Transverse colon (tissue), 4 donors: ENCODE data around the gene TNNC1. TPM values are rescaled to one million over a fixed set of nuclear protein-coding genes. Genes with fewer than 3 reads are reported as not detected.

Experiments
- DNase-seq: peaks from one replicate; pipeline ENCODE4 v3.0.0-alpha.2; 2019
- H3K27ac ChIP-seq, 4 donors: fragments of 200-600 bp; sonication (generic); 2 replicates each; pipeline ENCODE4 v1.5.1; 2016 to 2018; ENCODE audit warnings: inconsistent platforms in 4 of 4
- H3K27me3 ChIP-seq: fragments of 200-600 bp; sonication (generic); 2 replicates; pipeline ENCODE4 v1.5.1; 2017; ENCODE audit warnings: inconsistent platforms
- H3K36me3 ChIP-seq, 4 donors: fragments of 200-600 bp; sonication (generic); 2 replicates each; pipeline ENCODE4 v1.5.1; 2017 to 2019; ENCODE audit warnings: inconsistent platforms in 4 of 4
- H3K4me1 ChIP-seq, 4 donors: fragments of 200-600 bp; sonication (generic); 2 replicates each; pipeline ENCODE4 v1.5.1; 2017 to 2020; ENCODE audit warnings: inconsistent platforms in 4 of 4
- H3K4me3 ChIP-seq, 4 donors: fragments of 200-600 bp; sonication (generic); 1 replicate in 1 of 4; 2 replicates in 3 of 4; pipeline versions ENCODE4 v1.5.1 to v1.6.1; 2017 to 2019; ENCODE audit warnings: inconsistent platforms in 4 of 4
- H3K9me3 ChIP-seq, 2 donors: fragments of 200-600 bp; sonication (generic); 2 replicates each; pipeline ENCODE4 v1.5.1; 2017 to 2019; ENCODE audit warnings: inconsistent platforms in 2 of 2
- CTCF ChIP-seq, 5 experiments: fragments of 200-600 bp in 3 of 5; fragments of 450-650 bp in 2 of 5; sonication (generic) in 3 of 5; IDR thresholded peaks; 1 replicate in 2 of 5; 2 replicates in 3 of 5; pipeline ENCODE4 v1.5.1; 2016 to 2017; ENCODE audit warnings: antibody characterized with exemption in 5 of 5, inconsistent platforms in 3 of 5, mild to moderate bottlenecking in 2 of 5, moderate library complexity in 1 of 5
- EP300 ChIP-seq: sonication (generic); formaldehyde crosslinking; IDR thresholded peaks from one replicate; pipeline ENCODE4 v1.6.1; 2017; ENCODE audit warnings: antibody characterized with exemption, low read depth
- POLR2A ChIP-seq: fragments of 450-650 bp; IDR thresholded peaks from one replicate; pipeline ENCODE4 v1.6.1; 2016; ENCODE audit warnings: antibody characterized with exemption, mild to moderate bottlenecking, moderate library complexity
- POLR2AphosphoS5 ChIP-seq, 3 donors: sonication (generic); formaldehyde crosslinking; IDR thresholded peaks; one replicate each; pipeline ENCODE4 v1.6.1; 2016; ENCODE audit warnings: antibody characterized with exemption in 3 of 3
- WGBS, 2 donors: methylation state at CpG; one replicate each; pipeline ENCODE4 v1.1.5; 2018; ENCODE audit warnings: low coverage in 1 of 2; 5-methylcytosine and 5-hydroxymethylcytosine counted together
- in situ Hi-C, 4 donors: fragments of 200-750 bp; cut with MboI; loops; one replicate each; pipeline versions ENCODE4 v1.15.0 to v1.15.1; 2017; ENCODE audit warnings: low sequenced_read_pairs in 3 of 4, low pct_ligation_motif_present in 1 of 4, low pct_unique_long_range_greater_than_20kb in 1 of 4
- intact Hi-C: fragments of 100-400 bp; cut with DNase I; formaldehyde crosslinking; loops from one replicate; pipeline ENCODE4 v1.15.1; 2023; ENCODE audit warnings: low total_unique reads
- total RNA-seq, 4 donors: library from RNA; depleted of rRNA; stranded (reverse); fragments of >200 nt; gene quantifications; one replicate each; pipeline ENCODE4 v1.1.0, GENCODE V29; 2016

TNNC1 gene
- total RNA-seq, 4 donors from 2014 or later, result 7.1 to 10.4 TPM; not detected in 2

GRCh38 chr3:52490035-52490938 lies 36.4 kb upstream of the TNNC1 start:
- peaks cover 0 to 43% (median 21%) of the 10 kb centered on the region in 4 donors for H3K36me3 ChIP-seq
- intact Hi-C loops, result no loop called here
- 85 to 90% methylated on average over 2 to 17 of the region's 22 CpGs for WGBS, 2 donors
- H3K27me3 ChIP-seq, result no peaks in the 10 kb centered on the region
- no peaks in the 10 kb centered on the region for H3K9me3 ChIP-seq
- H3K4me1 ChIP-seq, result peaks cover 0 to 3% (median 0%) of the 10 kb centered on the region in 4 donors
- no peak for DNase-seq
- peak overlapping the region; percentile 16 to 59 (median 55) for H3K27ac ChIP-seq
- in situ Hi-C loops, result no loop called here
- H3K4me3 ChIP-seq, result no peak overlapping the region
- TF ChIP-seq POLR2AphosphoS5 (IDR thresholded peaks at IDR 0.05), result no peak
- no peak for TF ChIP-seq CTCF (IDR thresholded peaks at IDR 0.05)
- TF ChIP-seq POLR2A, result no peak
- no peak for TF ChIP-seq EP300

- no peak for DNase-seq
- Histone ChIP-seq H3K4me1 (peaks cover 0 to 7% (median under 1%) of the 10 kb centered on the region in 4 donors), H3K27ac (no peak overlapping the region), H3K9me3 (no peaks in the 10 kb centered on the region), H3K4me3 (no peak overlapping the region), H3K27me3 (no peaks in the 10 kb centered on the region), H3K36me3 (peaks cover 0 to 43% (median 21%) of the 10 kb centered on the region in 4 donors)
- 96% methylated on average over 18 of the region's 18 CpGs; no CpG with 5 or more reads in 1 of the 2 donors for WGBS, 2 donors
- intact Hi-C loops (no loop called here), in situ Hi-C loops (no loop called here)
- TF ChIP-seq EP300 (no peak), POLR2AphosphoS5 (IDR thresholded peaks at IDR 0.05) (no peak), CTCF (IDR thresholded peaks at IDR 0.05) (no peak), POLR2A (no peak)
These were observed 35.6 kb upstream of the TNNC1 start for GRCh38 chr3:52489453-52489852.

GRCh38 chr3:52488746-52489145 lies 34.9 kb upstream of the TNNC1 start:
- no peaks in the 10 kb centered on the region for H3K27me3 ChIP-seq
- TF ChIP-seq CTCF (IDR thresholded peaks at IDR 0.05), result no peak
- no peak for TF ChIP-seq POLR2A
- no peak for TF ChIP-seq POLR2AphosphoS5 (IDR thresholded peaks at IDR 0.05)
- no peak for TF ChIP-seq EP300
- 95% methylated on average over 3 of the region's 3 CpGs; no CpG with 5 or more reads in 1 of the 2 donors for WGBS, 2 donors
- H3K4me3 ChIP-seq, result no peak overlapping the region
- intact Hi-C loops, result no loop called here
- no peak for DNase-seq
- H3K9me3 ChIP-seq, result no peaks in the 10 kb centered on the region
- peaks cover 0 to 10% (median 3%) of the 10 kb centered on the region in 4 donors for H3K4me1 ChIP-seq
- in situ Hi-C loops, result no loop called here
- peaks cover 0 to 43% (median 21%) of the 10 kb centered on the region in 4 donors for H3K36me3 ChIP-seq
- no peak overlapping the region for H3K27ac ChIP-seq

- Histone ChIP-seq H3K36me3 (peaks cover 0 to 43% (median 21%) of the 10 kb centered on the region in 4 donors), H3K4me3 (no peak overlapping the region), H3K27ac (no peak overlapping the region)
These were observed 34.2 kb upstream of the TNNC1 start for GRCh38 chr3:52487788-52488691.

More at GRCh38 chr3:52487788-52488691, 34.2 kb upstream of the TNNC1 start:
- TF ChIP-seq CTCF (IDR thresholded peaks at IDR 0.05) (no peak), EP300 (no peak), POLR2A (no peak), POLR2AphosphoS5 (IDR thresholded peaks at IDR 0.05) (no peak)
- H3K4me1 ChIP-seq, result peaks cover 0 to 12% (median 5%) of the 10 kb centered on the region in 4 donors
- intact Hi-C loops, result no loop called here
- in situ Hi-C loops, result no loop called here
- no peak for DNase-seq
- no peaks in the 10 kb centered on the region for H3K27me3 ChIP-seq
- WGBS, 2 donors, result 95% methylated on average over 55 of the region's 59 CpGs; no CpG with 5 or more reads in 1 of the 2 donors
- no peaks in the 10 kb centered on the region for H3K9me3 ChIP-seq
